ENCODE results near the gene CAPS.

- TF ChIP-seq CTCF (IDR thresholded peaks at IDR 0.05) (no peak), EZH2phosphoT487 (IDR thresholded peaks at IDR 0.05) (no peak)
These were observed 33.4 kb downstream of the CAPS start for GRCh38 chr19:5947435-5947834.

Measured in neural progenitor cell (in vitro differentiated cells).